ENCODE results near the gene IL21R.

IL21R gene

DNA sequence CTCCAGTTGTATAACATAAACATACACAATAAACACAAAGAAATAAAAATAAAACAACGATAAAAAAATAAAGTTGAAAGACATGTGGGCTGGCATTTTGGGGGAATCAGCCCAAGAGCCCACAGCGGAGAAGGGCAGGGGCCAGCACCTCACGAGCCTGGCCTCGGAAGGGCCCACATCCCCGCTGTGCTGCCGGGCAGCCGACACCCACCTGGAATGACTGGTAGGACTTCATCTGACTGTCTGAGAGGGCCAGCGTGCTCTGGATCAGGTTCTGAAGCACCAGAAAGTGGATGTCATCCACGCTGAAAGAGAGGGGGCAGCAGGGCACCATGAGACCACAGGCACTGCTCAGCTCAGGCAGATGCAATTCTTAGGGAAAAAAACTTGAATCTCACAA lies 74.3 kb downstream of the IL21R start:
- H3K27ac ChIP-seq (replicated peaks): no peak overlapping the region
- TF ChIP-seq POLR2AphosphoS5 (IDR thresholded peaks at IDR 0.05; ENCODE audit: low read depth) (no peak), REST (IDR thresholded peaks at IDR 0.05; ENCODE audit: insufficient replicate concordance, low read depth) (no peak), GABPA (IDR thresholded peaks at IDR 0.05; ENCODE audit: low read depth) (no peak), SPI1 (IDR thresholded peaks at IDR 0.05; ENCODE audit: borderline replicate concordance, low read depth) (no peak)
- TF ChIP-seq, protein P1, sequence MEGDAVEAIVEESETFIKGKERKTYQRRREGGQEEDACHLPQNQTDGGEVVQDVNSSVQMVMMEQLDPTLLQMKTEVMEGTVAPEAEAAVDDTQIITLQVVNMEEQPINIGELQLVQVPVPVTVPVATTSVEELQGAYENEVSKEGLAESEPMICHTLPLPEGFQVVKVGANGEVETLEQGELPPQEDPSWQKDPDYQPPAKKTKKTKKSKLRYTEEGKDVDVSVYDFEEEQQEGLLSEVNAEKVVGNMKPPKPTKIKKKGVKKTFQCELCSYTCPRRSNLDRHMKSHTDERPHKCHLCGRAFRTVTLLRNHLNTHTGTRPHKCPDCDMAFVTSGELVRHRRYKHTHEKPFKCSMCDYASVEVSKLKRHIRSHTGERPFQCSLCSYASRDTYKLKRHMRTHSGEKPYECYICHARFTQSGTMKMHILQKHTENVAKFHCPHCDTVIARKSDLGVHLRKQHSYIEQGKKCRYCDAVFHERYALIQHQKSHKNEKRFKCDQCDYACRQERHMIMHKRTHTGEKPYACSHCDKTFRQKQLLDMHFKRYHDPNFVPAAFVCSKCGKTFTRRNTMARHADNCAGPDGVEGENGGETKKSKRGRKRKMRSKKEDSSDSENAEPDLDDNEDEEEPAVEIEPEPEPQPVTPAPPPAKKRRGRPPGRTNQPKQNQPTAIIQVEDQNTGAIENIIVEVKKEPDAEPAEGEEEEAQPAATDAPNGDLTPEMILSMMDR (IDR thresholded peaks at IDR 0.05; ENCODE audit: insufficient read depth, low read length): no peak
- H3K27me3 ChIP-seq (ENCODE audit: insufficient read depth, poor library complexity, severe bottlenecking): no peaks in the 10 kb centered on the region
- no peak for DNase-seq (ENCODE audit: low read depth in 1 of 2, low spot score in 1 of 2)
- no peak overlapping the region for H3K4me3 ChIP-seq (replicated peaks; ENCODE audit: insufficient read depth, low read length)

- DNase-seq (ENCODE audit: low read depth in 1 of 2, low spot score in 1 of 2): no peak
- Histone ChIP-seq H3K27ac (replicated peaks) (no peak overlapping the region), H3K27me3 (ENCODE audit: insufficient read depth, poor library complexity, severe bottlenecking) (no peaks in the 10 kb centered on the region), H3K4me3 (replicated peaks; ENCODE audit: insufficient read depth, low read length) (no peak overlapping the region)
- TF ChIP-seq SPI1 (IDR thresholded peaks at IDR 0.05; ENCODE audit: borderline replicate concordance, low read depth) (no peak), GABPA (IDR thresholded peaks at IDR 0.05; ENCODE audit: low read depth) (no peak), REST (IDR thresholded peaks at IDR 0.05; ENCODE audit: insufficient replicate concordance, low read depth) (no peak), POLR2AphosphoS5 (IDR thresholded peaks at IDR 0.05; ENCODE audit: low read depth) (no peak)
- TF ChIP-seq, protein P1 (IDR thresholded peaks at IDR 0.05; ENCODE audit: insufficient read depth, low read length): no peak
Observed at GRCh38 chr16:27480761-27481160, 78.8 kb downstream of the IL21R start.

GRCh38 chr16:27481282-27481934 lies 79.4 kb downstream of the IL21R start:
- no peaks in the 10 kb centered on the region for H3K27me3 ChIP-seq (ENCODE audit: insufficient read depth, poor library complexity, severe bottlenecking)
- no peak overlapping the region for H3K27ac ChIP-seq (replicated peaks)
- DNase-seq (ENCODE audit: low read depth in 1 of 2, low spot score in 1 of 2): no peak
- no peak overlapping the region for H3K4me3 ChIP-seq (replicated peaks; ENCODE audit: insufficient read depth, low read length)
- TF ChIP-seq, protein P1 (IDR thresholded peaks at IDR 0.05; ENCODE audit: insufficient read depth, low read length): no peak
- TF ChIP-seq POLR2AphosphoS5 (IDR thresholded peaks at IDR 0.05; ENCODE audit: low read depth) (no peak), SPI1 (IDR thresholded peaks at IDR 0.05; ENCODE audit: borderline replicate concordance, low read depth) (no peak), REST (IDR thresholded peaks at IDR 0.05; ENCODE audit: insufficient replicate concordance, low read depth) (no peak)
